ENCODE results near the gene IQCE.

The IQCE gene, protein sequence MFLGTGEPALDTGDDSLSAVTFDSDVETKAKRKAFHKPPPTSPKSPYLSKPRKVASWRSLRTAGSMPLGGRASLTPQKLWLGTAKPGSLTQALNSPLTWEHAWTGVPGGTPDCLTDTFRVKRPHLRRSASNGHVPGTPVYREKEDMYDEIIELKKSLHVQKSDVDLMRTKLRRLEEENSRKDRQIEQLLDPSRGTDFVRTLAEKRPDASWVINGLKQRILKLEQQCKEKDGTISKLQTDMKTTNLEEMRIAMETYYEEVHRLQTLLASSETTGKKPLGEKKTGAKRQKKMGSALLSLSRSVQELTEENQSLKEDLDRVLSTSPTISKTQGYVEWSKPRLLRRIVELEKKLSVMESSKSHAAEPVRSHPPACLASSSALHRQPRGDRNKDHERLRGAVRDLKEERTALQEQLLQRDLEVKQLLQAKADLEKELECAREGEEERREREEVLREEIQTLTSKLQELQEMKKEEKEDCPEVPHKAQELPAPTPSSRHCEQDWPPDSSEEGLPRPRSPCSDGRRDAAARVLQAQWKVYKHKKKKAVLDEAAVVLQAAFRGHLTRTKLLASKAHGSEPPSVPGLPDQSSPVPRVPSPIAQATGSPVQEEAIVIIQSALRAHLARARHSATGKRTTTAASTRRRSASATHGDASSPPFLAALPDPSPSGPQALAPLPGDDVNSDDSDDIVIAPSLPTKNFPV

GRCh38 chr7:2558629-2559282 is at the start of gene IQCE:
Gene IQCE (plus strand): TSS chr7:2558979. CDS start chr7:2559182, 203 bp downstream.
- peak; percentile 83 for DNase-seq

GRCh38 chr7:2509298-2509906 is 49.4 kb upstream of the IQCE start:
- DNase-seq = no peak

DNA sequence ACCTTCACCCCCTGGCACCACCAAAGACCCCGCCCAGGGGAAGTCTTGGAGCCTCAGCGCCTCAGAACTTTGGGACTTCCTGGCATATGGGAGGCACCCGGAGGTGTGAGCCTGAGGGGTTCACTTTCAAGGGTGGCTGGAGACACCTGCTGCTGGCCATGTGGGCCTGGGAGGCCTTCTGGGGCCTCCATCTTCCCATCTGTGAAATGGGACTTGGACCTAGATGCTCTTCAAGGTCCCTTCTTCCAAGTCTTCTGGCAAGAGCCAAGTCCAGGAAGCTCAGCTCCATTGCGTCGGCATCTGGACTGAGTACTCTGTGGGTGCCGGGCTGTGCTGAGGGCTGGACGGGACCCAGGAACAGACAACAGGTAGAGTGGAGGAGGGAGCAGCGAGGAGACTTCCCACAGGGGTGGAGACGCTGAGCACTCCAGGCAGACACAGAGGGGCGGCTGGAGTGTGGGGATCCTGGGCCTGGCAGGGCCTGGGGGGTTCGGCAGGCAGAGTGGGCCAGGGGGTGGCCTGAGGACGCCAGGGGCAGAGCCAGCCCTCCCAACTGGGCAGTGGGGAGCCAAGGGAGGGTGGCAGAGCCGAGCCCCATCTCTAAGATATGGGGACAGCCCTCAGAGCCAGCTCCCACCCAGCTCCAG is 48.5 kb upstream of the IQCE start:
- no peak for DNase-seq

DNA sequence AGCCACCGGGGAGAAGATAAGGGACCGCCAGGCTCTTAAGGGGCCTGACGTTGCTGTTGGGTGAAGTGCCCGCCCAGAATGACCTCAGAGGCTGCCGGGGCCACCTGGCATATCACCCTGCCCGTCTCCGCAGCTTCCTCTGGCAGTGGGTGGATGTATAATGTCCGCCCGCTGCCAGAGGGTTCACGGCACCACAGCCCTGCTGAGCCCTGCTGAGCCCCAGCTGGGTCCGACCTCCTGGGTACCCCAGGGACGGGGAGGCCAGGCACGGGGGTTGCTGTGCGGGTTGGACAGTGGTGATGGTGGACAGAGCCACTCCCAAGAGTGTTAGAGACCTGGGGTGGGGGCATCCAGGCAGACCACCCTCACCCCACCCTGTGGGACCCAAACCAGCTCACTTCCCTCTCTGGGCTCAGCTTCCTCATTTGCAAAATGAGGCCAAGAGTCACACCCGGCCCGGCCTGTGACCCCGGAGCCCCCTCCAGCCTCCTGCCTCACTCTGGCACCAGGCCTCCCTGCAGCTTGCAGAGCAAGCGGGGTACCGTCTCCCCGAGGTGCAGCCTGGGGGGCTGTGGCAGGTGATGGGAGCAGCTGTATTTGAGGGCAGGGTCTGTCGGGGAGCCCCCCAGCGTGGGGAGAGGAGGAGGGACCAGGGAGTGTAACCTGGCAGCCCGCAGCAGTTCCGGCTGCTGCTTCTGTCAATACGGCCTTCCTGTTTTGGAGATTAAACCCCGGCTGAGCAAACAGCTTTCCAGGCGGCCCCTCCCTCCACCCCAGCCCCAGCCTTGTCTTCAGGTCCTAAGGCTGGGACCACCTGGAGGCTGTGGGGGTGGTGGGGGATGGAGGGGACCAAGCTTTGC is 47.6 kb upstream of the IQCE start:
- DNase-seq = no peak

DNA sequence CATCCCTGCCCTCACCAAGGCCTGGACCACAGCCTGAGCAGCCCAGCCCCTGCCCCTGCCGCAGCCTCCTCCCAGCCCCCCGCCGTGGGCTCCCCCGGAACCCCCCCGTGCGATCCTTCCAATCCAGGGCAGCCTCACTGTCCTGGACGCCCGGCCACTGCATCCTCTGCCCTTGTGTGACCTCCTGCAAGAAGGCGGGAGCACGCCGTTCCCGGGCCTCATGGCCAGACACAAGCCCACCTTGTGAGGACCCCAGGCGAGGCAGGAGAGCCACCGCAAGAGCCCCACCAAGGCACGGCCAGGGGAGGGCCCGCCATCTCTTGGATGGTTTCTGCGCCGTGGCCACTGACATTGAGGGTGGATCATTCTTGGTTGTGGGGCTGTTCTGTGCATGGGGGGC is 47.0 kb upstream of the IQCE start:
- no peak for DNase-seq

DNA sequence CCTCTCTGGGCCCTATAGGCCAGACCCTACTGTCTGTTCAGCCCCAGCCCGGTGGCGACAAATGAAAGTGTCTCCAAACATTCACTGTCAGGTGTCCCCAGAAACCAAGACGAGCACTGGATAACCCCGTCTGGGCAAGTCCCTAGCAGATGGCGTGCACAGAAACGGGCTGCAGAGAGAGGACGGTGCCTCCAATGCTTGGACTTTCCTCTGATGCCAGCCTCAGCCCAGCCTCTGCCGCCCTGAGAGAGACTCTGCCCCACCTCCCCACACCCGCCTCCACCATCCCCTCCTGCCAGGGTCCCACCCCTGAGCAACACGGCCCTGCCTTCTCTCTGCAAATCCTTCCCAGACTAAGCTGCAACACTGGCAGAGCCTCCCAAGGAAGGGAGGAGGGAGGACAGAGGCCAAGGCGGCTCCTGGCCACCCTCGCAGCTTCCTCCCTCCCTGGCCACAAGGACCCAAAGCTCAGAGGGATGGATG is 46.6 kb upstream of the IQCE start:
- DNase-seq = no peak

DNA sequence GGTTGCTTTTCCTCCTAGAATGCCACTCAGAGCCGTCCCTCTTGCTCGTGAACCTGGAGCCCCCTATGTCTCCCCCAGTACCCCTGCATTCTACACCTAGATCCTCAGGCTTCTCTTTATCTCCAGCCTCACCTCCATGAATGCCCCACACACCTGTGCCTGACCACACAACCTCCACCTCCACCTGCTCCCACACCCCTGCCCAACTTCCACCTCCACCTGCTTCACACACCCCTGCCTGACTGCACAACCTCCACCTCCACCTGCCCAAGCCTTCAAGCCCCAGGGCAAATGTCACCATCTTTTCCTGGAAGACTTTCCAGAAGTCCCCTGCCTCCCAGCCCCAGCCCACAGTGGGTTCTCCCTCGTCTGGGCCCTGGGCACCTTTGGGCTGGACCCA is 46.1 kb upstream of the IQCE start:
- no peak for DNase-seq

DNA sequence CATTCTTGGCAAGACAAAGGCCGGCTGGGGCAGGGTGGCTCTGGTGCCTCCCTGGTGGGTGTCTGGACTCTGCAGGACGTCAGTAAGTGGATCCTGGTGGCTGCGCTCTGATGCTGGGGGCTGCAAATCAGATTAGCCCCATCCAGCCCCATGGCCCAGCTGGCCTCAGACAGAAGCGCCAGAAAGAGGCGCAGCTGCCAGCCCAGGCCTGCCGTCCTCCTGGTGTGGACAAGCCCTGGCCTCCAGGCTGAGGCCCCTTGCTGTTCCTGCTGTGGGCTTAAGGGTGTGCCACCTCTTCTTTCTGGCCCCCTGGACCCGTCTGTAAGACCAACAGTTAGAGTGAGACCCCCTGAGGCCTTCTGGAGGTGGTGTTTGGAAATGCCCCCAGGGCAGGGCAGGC is 45.1 kb upstream of the IQCE start:
- DNase-seq = no peak

- DNase-seq = no peak
Measured at GRCh38 chr7:2514473-2515423, 44.0 kb upstream of the IQCE start.

DNA sequence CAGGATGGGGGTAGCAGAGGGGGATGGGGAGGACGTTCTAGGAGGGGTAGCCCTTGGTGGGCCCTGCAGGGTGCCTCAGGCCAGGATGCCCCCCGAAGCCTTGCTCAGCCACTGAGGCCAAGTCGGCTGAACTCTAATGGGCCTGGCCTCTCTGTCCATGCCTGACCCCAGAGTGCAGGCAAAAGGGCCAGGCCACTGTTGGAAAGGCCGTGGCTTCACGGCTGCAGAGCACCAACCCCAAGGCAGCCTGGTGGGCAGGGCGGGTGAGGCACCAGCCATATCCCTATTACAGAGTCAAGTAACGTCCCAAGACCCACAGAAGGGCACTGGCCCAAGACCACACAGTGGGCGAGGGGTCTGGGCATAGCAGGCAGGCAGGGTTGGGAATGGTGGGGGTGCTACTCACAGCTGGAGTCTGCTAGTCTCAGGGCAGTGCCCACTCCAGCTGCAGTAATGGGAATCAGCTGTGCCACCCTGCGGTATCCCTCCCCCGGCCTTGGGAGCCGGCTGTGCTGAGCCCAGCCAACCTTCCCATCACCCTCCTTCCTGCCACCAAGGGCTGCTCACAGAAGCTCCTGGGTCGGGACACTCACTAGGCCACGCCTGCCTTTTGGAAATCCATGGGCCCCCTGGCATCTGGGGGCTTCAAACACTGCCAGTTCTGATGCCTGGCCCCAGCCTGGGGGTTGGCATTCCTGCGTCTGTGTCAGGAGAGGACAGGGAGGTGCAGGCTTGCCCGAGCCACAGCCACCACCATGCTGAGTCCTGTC is 43.2 kb upstream of the IQCE start:
- no peak for DNase-seq

- no peak for DNase-seq
Measured at GRCh38 chr7:2516194-2516555, 42.6 kb upstream of the IQCE start.

DNA sequence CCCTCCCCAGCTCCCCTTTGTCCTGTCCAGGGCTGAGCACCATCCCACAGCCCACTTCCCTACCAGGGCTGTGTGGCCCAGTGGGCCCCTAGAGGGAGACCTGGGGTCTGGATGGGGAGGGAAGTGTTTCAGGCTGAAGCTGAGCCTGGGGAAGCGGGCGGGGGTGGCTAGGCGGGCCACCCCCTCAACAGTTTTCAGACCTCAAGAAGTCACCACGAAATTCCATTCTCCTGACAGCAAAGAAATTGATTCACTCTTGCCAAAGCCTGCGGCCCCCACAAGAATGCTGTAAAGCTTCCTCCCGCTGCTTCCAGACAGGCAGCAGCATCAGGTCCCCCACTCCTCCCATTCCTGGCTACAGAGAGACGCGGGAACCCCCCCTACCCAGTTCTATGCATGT is 41.8 kb upstream of the IQCE start:
- DNase-seq = no peak

DNA sequence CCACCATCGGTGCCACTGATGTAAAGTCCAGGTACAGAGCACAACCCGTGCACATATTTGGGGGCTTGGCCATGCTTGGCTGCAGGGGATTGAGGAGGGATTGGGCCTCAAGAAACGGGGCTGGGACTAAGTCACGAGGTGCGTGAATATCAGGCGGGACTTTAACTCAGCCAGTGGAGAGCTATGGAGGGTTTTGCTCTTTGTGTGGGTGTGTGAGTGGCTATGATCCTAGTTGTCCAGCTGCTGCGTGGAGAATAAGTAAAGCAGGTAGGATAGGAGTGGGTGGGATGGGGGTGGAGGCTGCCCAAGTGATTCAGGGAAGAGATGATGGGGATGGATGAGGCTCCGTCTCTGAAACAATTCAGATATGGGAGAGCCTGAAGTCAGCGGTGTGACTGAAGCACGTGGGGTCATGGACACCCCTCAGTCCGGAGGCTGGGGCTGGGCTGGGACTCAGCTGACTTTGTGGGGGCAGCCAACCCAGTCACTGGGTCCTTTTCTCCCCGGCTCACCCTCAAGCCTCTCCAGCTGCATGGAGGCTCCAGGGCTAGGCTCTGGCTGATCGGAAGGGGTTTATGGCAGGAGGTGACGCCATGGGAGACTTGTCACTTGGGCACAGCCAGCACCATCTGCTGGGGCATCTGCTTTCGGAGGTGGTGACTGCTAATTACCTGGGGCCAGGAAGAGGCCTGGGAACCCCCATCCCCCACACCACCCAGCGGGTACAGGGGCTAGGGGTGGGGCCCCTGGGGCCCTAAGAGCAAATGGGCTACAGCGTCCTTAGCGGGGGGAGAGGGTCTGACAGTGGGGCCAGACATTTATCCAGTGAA is 40.9 kb upstream of the IQCE start:
- DNase-seq = no peak

GRCh38 chr7:2518737-2519118 is 40.1 kb upstream of the IQCE start:
- no peak for DNase-seq

DNA sequence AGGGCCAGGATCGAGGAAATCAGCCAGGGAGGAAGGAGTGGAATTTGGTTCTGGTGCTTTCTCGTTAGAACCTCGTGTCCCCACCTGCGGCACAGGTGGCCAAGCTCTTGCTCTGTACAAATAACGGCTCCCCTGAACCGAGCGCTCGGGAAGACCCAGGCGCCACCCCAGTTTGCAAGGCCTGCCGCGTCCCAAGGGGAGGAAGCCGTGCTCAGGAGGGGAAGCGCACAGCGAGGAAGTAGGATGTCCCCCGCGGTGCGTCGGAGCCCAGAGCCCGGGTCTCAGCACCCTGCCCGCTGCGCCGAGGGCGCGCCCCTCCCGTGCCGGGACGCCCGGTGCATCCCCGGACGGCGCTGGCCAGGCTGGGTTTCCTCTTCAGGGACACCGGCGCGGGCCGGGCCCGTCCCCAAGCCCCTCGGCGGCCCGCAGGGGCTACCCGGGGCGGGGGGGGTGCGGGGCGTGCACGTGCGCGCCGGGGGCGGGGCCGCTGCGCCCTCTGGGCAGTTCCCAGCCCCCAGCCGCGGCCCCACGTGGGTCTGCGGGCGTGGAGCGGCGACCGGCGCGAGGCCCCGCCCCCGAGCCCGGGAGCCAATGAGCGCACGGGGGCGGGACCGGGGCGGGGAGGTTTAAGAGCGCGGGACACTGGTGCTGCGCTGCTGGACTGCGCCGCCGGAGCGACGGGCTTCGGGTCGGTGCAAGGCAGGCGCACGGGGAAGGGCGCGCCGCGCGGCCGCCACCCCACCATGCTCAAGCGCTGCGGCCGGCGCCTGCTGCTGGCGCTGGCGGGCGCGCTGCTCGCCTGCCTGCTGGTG is 39.5 kb upstream of the IQCE start, which contains the start of gene LFNG:
LFNG (plus strand) TSS at position 656 of the 812 bp plus-strand sequence; CDS start at position 744, 88 bp downstream.
- peak; percentile 85 for DNase-seq

DNA sequence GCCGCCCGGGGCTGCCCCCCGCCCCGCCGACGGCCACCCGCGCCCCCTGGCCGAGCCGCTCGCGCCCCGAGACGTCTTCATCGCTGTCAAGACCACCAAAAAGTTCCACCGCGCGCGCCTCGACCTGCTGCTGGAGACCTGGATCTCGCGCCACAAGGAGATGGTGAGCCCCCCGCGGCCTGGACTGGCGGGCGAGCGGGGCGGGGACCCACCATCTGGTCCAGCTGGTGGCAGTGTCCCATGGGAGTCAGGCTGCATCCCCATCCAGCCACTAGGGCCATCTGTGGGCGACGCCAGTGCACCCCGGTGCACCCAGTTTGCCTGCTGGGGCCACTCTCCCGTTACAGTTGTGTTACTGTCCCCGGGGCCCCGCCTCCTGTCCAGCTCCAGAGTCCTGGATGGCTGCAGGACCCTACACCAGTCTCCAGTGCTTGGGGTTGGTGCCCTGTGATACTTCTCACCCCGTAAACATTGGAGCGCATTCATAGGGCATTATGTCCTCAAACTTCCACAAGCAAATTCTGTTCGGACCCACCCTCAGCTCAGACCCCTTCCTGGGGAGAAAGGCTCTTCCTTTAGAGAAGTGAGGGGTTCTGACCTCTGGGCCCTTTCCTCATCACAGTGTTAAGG is 38.5 kb upstream of the IQCE start:
- no peak for DNase-seq

- DNase-seq = no peak
Measured at GRCh38 chr7:2520761-2521290, 38.0 kb upstream of the IQCE start.
